ENCODE measurements around the gene PNKD.

Gene PNKD

DNA sequence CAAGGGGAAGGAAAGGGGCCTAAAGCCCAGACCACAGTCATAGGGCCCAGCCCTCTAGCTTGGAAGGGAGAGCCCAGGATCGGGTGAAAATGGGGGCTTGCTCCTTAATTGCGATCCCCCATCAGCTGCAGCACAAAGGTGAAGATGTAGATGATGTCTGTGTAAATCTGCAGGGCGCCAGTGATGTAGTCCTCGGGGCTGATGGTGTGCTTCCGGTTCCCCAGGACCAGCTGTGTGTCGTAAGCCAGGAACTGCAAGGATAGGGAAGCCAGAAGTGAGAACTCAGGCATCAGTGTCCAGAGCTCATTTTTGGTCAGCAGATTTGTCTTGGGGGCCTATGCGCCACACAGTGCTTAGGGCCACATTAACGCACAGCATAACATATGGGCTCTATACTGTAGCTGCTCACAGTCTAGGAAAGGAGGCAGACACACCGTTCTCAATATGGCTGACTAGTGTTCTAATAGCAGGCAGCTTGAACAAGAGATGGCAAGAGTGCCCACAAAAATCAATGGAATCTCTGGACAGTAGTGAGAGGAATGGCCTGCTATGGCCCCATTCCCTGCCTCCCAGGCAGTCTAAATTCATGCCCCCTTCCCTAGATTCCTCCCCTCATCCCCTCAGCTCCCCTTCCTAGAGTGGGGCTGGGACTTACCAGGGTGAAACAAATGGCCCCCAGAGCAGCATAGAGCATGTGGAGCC is 5.2 kb downstream of the PNKD start:
- TF ChIP-seq GATA2 (IDR thresholded peaks at IDR 0.05; ENCODE audit: low read depth, low read length) (no peak), GATA3 (IDR thresholded peaks at IDR 0.05; ENCODE audit: low read depth, low read length) (no peak)

- TF ChIP-seq GATA3 (IDR thresholded peaks at IDR 0.05; ENCODE audit: low read depth, low read length) = no peak
Observed at GRCh38 chr2:218276986-218277755, 6.9 kb downstream of the PNKD start.

DNA sequence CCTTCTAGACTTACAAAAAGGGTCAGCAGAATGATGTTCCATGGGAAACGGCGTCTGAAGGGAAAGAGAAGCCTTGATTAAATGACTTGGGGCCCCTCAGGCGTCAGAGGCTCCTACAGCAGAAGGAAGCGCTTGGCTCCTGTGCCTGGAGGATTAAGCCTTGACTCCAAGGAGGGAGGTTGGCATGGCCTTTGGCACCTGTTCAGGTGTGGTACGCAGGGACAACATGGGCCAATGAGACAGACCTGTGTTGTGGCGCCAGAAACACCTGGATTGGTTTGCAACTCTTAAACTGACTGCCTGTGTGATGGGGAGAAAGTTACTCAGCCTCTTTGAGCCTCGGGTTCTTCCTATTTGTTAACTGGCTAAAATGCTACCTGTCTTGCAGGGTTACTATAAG is 7.6 kb downstream of the PNKD start:
- TF ChIP-seq GATA2 (IDR thresholded peaks at IDR 0.05; ENCODE audit: low read depth, low read length) (no peak), GATA3 (IDR thresholded peaks at IDR 0.05; ENCODE audit: low read depth, low read length) (no peak)

DNA sequence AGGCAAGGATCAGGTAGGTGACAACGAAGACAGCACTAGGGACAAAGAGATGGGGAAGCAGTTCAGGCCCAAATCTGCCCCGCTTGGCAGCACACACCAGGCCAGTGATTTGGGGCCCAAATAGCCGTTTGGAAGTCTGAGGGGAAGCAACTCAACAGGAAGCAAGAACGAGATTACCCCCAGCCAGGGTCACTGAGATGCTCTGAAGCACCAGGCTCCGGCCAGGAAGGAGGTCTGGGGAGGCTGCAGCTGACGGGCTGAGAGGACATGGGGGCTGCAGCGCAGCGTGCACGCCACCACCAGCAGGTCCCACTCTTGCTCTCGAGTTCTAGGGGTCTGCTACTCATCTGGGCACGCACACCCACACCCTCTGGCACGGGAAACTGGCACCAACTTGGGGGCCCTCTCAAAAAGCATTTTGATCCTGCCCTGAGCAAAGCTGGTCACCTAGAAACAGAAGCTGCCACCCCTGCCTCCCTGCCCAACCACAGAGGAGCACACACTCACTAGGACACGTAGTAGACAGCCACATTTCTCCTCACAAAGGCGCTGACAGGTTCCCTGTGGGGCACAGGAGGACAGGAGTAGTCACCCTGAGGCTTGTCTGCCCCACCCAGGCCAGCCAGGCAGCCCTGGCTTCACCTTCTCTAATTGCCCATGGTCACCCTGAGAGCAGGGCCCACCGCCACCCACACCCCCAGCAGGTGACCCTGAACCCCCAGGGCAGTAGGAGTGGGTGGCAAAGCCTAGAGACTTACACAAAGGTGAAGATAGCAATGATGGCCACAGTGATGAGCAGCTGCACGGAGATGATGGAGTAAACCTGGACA is 8.4 kb downstream of the PNKD start:
- TF ChIP-seq GATA3 (IDR thresholded peaks at IDR 0.05; ENCODE audit: low read depth, low read length) = no peak
- no peak for TF ChIP-seq GATA2 (IDR thresholded peaks at IDR 0.05; ENCODE audit: low read depth, low read length)

DNA sequence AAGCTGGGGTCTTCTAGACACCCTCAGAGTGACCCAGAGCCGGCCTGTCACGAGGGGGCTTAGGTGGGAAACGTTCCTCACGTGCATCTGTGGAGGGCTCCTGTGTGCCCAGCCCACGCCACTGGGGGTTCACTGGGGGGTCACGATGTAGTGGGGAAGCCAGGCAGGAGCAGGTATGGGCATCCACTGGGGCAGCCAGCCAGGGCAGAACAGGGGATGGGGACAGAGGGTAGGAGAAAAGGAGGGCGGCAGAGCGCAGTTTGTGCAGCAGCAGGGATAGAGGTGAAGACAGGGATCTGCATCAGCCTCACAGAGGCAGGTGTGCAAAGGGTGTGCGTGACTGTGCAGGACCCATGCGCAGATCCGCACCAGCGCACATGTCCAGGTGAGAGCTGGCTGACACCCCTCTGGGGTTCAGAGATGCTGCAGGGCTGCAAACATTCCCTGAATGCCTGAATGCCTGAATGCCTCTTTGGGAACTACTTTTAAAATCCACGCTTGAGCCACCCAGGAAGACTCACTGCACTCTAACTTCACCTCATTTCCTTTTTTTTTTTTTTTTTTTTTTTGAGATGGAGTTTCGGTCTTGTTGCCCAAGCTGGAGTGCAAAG is 10.0 kb downstream of the PNKD start:
- TF ChIP-seq GATA2 (IDR thresholded peaks at IDR 0.05; ENCODE audit: low read depth, low read length) (no peak), GATA3 (IDR thresholded peaks at IDR 0.05; ENCODE audit: low read depth, low read length) (no peak)

- TF ChIP-seq GATA3 (IDR thresholded peaks at IDR 0.05; ENCODE audit: low read depth, low read length) = no peak
- no peak for TF ChIP-seq GATA2 (IDR thresholded peaks at IDR 0.05; ENCODE audit: low read depth, low read length)
Observed at GRCh38 chr2:218281449-218281848, 11.1 kb downstream of the PNKD start.

GRCh38 chr2:218282173-218282991 is 12.1 kb downstream of the PNKD start:
- no peak for TF ChIP-seq GATA3 (IDR thresholded peaks at IDR 0.05; ENCODE audit: low read depth, low read length)
- TF ChIP-seq GATA2 (IDR thresholded peaks at IDR 0.05; ENCODE audit: low read depth, low read length) = no peak

DNA sequence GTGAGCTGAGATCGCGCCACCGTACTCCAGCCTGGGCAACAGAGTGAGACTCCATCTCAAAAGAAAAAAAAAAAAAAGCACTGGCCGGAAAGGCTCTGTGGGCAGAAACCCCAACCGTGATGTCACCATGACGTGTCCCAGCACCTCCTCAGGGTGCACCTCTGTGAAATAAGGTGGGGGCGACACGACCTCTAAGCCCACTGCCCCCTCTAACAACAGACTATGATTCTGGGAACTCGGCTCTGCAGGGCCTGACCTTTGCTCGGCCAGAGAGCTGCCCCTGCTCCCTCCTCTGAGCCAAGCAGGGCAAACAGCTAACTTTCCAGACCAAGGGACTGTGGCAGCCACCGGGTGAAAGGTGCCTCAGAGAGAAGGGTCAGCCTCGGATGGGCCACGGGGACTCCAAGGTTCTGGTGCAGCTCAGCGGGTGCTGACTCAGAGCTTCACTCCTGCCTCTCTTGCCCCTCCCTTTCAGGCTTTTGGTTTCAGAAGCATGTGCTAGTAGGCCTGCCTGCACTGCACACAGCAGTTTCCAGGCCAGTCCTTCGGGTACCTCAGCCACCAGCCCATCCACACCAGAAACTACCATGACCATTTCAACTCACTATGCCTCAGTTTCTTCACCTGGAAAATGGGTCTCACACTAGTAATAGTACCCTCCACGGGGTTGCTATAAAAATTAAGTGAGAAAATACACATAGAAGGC is 13.9 kb downstream of the PNKD start:
- TF ChIP-seq GATA2 (IDR thresholded peaks at IDR 0.05; ENCODE audit: low read depth, low read length) (no peak), GATA3 (IDR thresholded peaks at IDR 0.05; ENCODE audit: low read depth, low read length) (no peak)

DNA sequence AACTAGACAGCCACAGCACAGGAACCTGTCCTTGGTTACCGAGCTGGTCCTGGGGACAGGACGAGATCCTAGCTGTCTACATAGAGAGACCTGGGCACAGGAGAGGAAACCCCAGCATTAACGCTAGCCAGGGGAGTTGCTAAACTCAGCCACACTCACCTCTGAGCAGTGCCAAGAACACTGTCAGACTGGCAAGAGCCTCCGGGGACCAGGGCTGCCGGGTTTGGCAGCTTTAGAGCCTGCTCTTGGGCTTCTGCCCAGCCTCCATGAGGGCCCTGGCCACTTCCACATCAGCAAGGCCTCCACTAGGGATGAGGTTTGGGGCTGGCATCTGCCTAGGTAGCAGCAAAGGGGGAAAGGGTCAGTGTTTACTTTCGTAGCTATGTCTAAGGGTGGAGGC is 15.3 kb downstream of the PNKD start:
- no peak for TF ChIP-seq GATA2 (IDR thresholded peaks at IDR 0.05; ENCODE audit: low read depth, low read length)
- TF ChIP-seq GATA3 (IDR thresholded peaks at IDR 0.05; ENCODE audit: low read depth, low read length) = no peak

- no peak for TF ChIP-seq GATA2 (IDR thresholded peaks at IDR 0.05; ENCODE audit: low read depth, low read length)
- no peak for TF ChIP-seq GATA3 (IDR thresholded peaks at IDR 0.05; ENCODE audit: low read depth, low read length)
Observed at GRCh38 chr2:218286570-218287459, 16.5 kb downstream of the PNKD start.

GRCh38 chr2:218289639-218290315 is 19.5 kb downstream of the PNKD start:
- TF ChIP-seq GATA3 (IDR thresholded peaks at IDR 0.05; ENCODE audit: low read depth, low read length) (no peak), GATA2 (IDR thresholded peaks at IDR 0.05; ENCODE audit: low read depth, low read length) (no peak)
